Pancreas (tissue), 10 donors: ENCODE measurements around the gene TAF1. TPM values are rescaled to one million over a fixed set of nuclear protein-coding genes. Genes with fewer than 3 reads are reported as not detected.

ENCODE experiments used
- ATAC-seq, 4 donors: fragments of 200-7000 bp; cut with Tn5 transposase; one replicate each; pipeline versions ENCODE4 v1.8.0 to v1.9.1; 2020; ENCODE audit warnings: mild to moderate bottlenecking in 4 of 4, moderate library complexity in 4 of 4
- DNase-seq, 6 donors: peaks; one replicate each; pipeline ENCODE4 v3.0.0-alpha.2; 2020
- FAIRE-seq: peaks from 2 replicates; lab custom pipeline; 2012; peaks lifted over from hg19 to GRCh38; lab: Jason Lieb, UNC
- H3K27ac ChIP-seq, 4 donors: fragments of 200-600 bp; sonication (generic); 1 replicate in 3 of 4; 2 replicates in 1 of 4; pipeline versions ENCODE4 v1.5.0 to v1.8.0; 2020
- H3K27me3 ChIP-seq, 4 donors: fragments of 200-600 bp; one replicate each; pipeline ENCODE4 v1.8.0; 2021
- H3K36me3 ChIP-seq, 3 donors: fragments of 200-600 bp; sonication (generic) in 1 of 3; one replicate each; pipeline versions ENCODE4 v1.5.0 to v1.8.0; 2020 to 2021
- H3K4me1 ChIP-seq, 3 donors: fragments of 200-600 bp; one replicate each; pipeline ENCODE4 v1.8.0; 2021
- H3K4me3 ChIP-seq, 4 donors: fragments of 200-600 bp; sonication (generic) in 2 of 4; one replicate each; pipeline versions ENCODE4 v1.5.0 to v1.8.0; 2020 to 2021
- H3K9me3 ChIP-seq, 4 donors: fragments of 200-600 bp; one replicate each; pipeline ENCODE4 v1.8.0; 2021
- CTCF ChIP-seq, 4 donors: fragments of 200-600 bp; sonication (generic) in 3 of 4; IDR thresholded peaks; one replicate each; pipeline versions ENCODE4 v1.5.0 to v1.8.0; 2021; ENCODE audit warnings: antibody characterized with exemption in 4 of 4
- WGBS, 2 donors: extraction: QIAGEN DNeasy Blood & Tissue Kit; methylation state at CpG; one replicate each; pipeline ENCODE4 v1.1.7; 2013; 5-methylcytosine and 5-hydroxymethylcytosine counted together
- intact Hi-C, 3 donors: fragments of 100-400 bp; cut with DNase I; formaldehyde crosslinking; loops; one replicate each; pipeline versions ENCODE4 v1.11.1 to v1.14.2; 2022
- polyA plus RNA-seq, 2 donors: library from polyadenylated mRNA; stranded (reverse); fragments of 200-250 nt; gene quantifications; one replicate each; pipeline ENCODE4 v1.2.3, GENCODE V29; 2013
- total RNA-seq, 6 donors: library from RNA; stranded (reverse); fragmentation: NEBNext Ultra II Directional in 4 of 6; extraction: Animal tissue kit (Norgen Biotek cat#: 25700) in 4 of 6; gene quantifications; one replicate each; pipeline versions ENCODE4 v1.2.1 to v1.2.4, GENCODE V29; 2021 to 2023
- donor health status: healthy with polysubstance abuse.
- donor health status: DM: no; HTN: no; CAD: no; lungs with moderate emphysema.
- donor health status: DM: no; HTN: no; CAD: no.
- donor health status: control.
- donor health status: control.
- donor health status: Bipolar disorder and iron deficiency.
- donor health status: DM: yes; HTN: yes; CAD: no.
- donor health status: DM: no; HTN: no; CAD: no.
- donor health status: DM: no; HTN: no; CAD: no.
- donor health status: DM: yes; HTN: yes; CAD: no.

The TAF1 gene
- total and polyA plus RNA-seq, 8 donors = 9.8 to 23.2 (median 16.5) TPM

GRCh38 chrX:71453056-71453455, 86.9 kb downstream of the TAF1 start:
- Histone ChIP-seq H3K4me3 (no peak overlapping the region), H3K4me1 (no peaks in the 10 kb centered on the region), H3K27me3 (no peaks in the 10 kb centered on the region), H3K9me3 (no peaks in the 10 kb centered on the region), H3K27ac (no peak overlapping the region), H3K36me3 (peaks cover 0 to 1% (median 0%) of the 10 kb centered on the region in 3 donors)
- TF ChIP-seq CTCF (IDR thresholded peaks at IDR 0.05) = no peak
- 92 to 100% methylated on average over 4 of the region's 4 CpGs for WGBS, 2 donors
- FAIRE-seq (no peak), ATAC-seq (no peak), DNase-seq (no peak)
- intact Hi-C loops = loop anchor here in 1 of 3 donors (10.0 kb wide), 1 partner anchor 102 kb away; no protein-coding TSS in a partner anchor

GRCh38 chrX:71454222-71454621, 88.1 kb downstream of the TAF1 start:
- no peaks in the 10 kb centered on the region for H3K9me3 ChIP-seq
- no peak overlapping the region for H3K4me3 ChIP-seq
- FAIRE-seq (no peak), DNase-seq (no peak), ATAC-seq (no peak)
- peaks cover 0 to 7% (median 0%) of the 10 kb centered on the region in 3 donors for H3K36me3 ChIP-seq
- H3K27ac ChIP-seq = no peak overlapping the region
- intact Hi-C loops = loop anchor here in 1 of 3 donors (10.0 kb wide), 1 partner anchor 101 kb away; no protein-coding TSS in a partner anchor
- H3K4me1 ChIP-seq = no peaks in the 10 kb centered on the region
- TF ChIP-seq CTCF (IDR thresholded peaks at IDR 0.05) = no peak
- 78 to 87% methylated on average over 3 of the region's 3 CpGs for WGBS, 2 donors
- no peaks in the 10 kb centered on the region for H3K27me3 ChIP-seq

DNA sequence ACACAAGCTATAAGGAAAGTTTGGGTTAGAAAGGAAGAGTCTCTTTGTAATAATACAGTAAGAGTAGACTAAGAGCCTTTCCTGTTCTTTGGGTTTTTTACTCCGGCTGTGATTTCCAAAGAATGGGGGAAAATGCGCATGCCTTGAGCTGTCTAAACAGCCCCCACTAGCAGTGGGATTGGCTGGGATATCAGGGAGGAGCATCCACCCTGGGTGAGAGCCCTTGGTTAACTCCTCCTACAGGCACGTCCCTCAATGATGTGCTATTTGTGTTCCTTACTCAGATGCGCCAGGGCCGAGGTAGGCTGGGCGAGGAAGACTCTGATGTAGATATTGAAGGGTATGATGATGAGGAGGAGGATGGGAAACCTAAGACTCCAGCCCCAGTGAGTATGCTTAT, 92.7 kb downstream of the TAF1 start:
- Histone ChIP-seq H3K27me3 (no peaks in the 10 kb centered on the region), H3K9me3 (no peaks in the 10 kb centered on the region), H3K4me1 (no peaks in the 10 kb centered on the region), H3K36me3 (peaks cover 0 to 32% (median 4%) of the 10 kb centered on the region in 3 donors), H3K27ac (no peak overlapping the region), H3K4me3 (no peak overlapping the region)
- intact Hi-C loops = loop anchor here in 1 of 3 donors (10.0 kb wide), 1 partner anchor 96 kb away; no protein-coding TSS in a partner anchor
- ATAC-seq (no peak), FAIRE-seq (no peak), DNase-seq (no peak)
- WGBS, 2 donors = 87 to 98% methylated on average over 6 of the region's 6 CpGs
- TF ChIP-seq CTCF (IDR thresholded peaks at IDR 0.05) = no peak

DNA sequence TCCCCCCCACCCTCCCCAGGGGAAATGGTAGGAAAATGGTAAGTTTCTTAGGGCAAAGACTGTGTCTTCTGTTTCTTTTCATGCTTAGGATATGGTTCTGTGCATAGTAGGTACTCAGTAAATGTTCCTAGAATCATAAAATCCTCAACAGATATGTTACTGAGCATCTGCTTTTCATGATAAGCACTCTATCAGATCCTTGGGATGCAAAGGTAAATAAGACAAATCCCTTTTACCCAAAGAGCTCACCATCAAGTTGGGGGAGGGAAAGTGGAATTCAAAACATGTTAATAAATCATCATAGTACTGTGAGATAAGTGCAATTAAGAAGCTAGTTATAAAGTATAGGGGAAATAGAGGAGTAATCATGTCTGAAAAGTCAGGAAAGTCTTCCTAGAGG, 98.8 kb downstream of the TAF1 start:
- H3K4me3 ChIP-seq = no peak overlapping the region
- ATAC-seq (no peak), DNase-seq (no peak), FAIRE-seq (no peak)
- no peak for TF ChIP-seq CTCF (IDR thresholded peaks at IDR 0.05)
- H3K27me3 ChIP-seq = no peaks in the 10 kb centered on the region
- H3K4me1 ChIP-seq = no peaks in the 10 kb centered on the region
- H3K27ac ChIP-seq = no peak overlapping the region
- intact Hi-C loops = loop anchor here in 1 of 3 donors (10.0 kb wide), 1 partner anchor 60 kb away; no protein-coding TSS in a partner anchor
- peaks cover 0 to 20% (median 3%) of the 10 kb centered on the region in 3 donors for H3K36me3 ChIP-seq
- H3K9me3 ChIP-seq = no peaks in the 10 kb centered on the region

DNA sequence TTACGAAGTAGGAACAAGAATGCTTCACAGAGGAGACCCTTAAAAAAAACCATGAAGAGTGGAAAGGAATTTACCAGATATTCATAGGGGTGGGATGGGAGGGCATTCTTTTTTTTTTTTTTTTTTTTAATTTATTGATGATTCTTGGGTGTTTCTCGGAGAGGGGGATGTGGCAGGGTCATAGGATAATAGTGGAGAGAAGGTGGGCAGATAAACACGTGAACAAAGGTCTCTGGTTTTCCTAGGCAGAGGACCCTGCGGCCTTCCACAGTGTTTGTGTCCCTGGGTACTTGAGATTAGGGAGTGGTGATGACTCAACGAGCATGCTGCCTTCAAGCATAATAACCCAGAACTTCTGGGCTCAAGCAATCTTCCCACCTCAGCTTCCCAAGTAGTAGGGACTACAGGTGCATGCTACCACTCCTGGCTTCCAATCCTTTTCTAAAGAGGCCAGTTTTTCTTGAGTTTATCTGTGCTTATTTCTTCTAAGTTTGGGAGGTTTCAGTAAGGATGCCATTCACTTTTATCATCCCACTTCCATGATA, 100.9 kb downstream of the TAF1 start:
- no peak for TF ChIP-seq CTCF (IDR thresholded peaks at IDR 0.05)
- ATAC-seq = no peak
- intact Hi-C loops = loop anchor here in 1 of 3 donors (10.0 kb wide), 1 partner anchor 58 kb away; no protein-coding TSS in a partner anchor
- no peak for FAIRE-seq
- Histone ChIP-seq H3K27me3 (no peaks in the 10 kb centered on the region), H3K4me1 (no peaks in the 10 kb centered on the region), H3K4me3 (no peak overlapping the region), H3K27ac (no peak overlapping the region), H3K36me3 (no peaks in the 10 kb centered on the region), H3K9me3 (no peaks in the 10 kb centered on the region)
- 70 to 78% methylated on average over 5 of the region's 5 CpGs for WGBS, 2 donors
- DNase-seq = no peak
